Activated CD4-positive, alpha-beta T cell treated with anti-CD3 and anti-CD28 coated beads, Interleukin-2, amount 50 U/mL, for 16 hours (primary cell): Measurements from ENCODE around the gene SLC22A4.

Experiments used
- DNase-seq: peaks from one replicate; pipeline ENCODE4 v3.0.0-alpha.2; 2020

The SLC22A4 gene

GRCh38 chr5:132380047-132380446 is 85.9 kb downstream of the SLC22A4 start:
- no peak for DNase-seq

GRCh38 chr5:132380741-132381140 is 86.5 kb downstream of the SLC22A4 start:
- no peak for DNase-seq

- no peak for DNase-seq
Measured at GRCh38 chr5:132381614-132382013, 87.4 kb downstream of the SLC22A4 start.

GRCh38 chr5:132383261-132383660 is 89.1 kb downstream of the SLC22A4 start:
- no peak for DNase-seq

GRCh38 chr5:132383984-132384383 is 89.8 kb downstream of the SLC22A4 start:
- no peak for DNase-seq

- DNase-seq, result no peak
Measured at GRCh38 chr5:132384506-132385050, 90.4 kb downstream of the SLC22A4 start.

- peak; percentile 82 for DNase-seq
Measured at GRCh38 chr5:132385326-132386105, 91.3 kb downstream of the SLC22A4 start.

GRCh38 chr5:132386644-132387286 is 92.6 kb downstream of the SLC22A4 start:
- peak; percentile 86 for DNase-seq

GRCh38 chr5:132387640-132388117 is 93.5 kb downstream of the SLC22A4 start:
- DNase-seq, result no peak

- DNase-seq, result no peak
Measured at GRCh38 chr5:132388244-132389050, 94.3 kb downstream of the SLC22A4 start.

GRCh38 chr5:132389051-132389331 is 94.8 kb downstream of the SLC22A4 start:
- no peak for DNase-seq

- DNase-seq, result peak; percentile 41
Measured at GRCh38 chr5:132389585-132390286, 95.5 kb downstream of the SLC22A4 start.

- DNase-seq, result no peak
Measured at GRCh38 chr5:132391247-132391646, 97.1 kb downstream of the SLC22A4 start.

GRCh38 chr5:132391870-132392269 is 97.7 kb downstream of the SLC22A4 start:
- DNase-seq, result no peak

GRCh38 chr5:132392411-132392810 is 98.2 kb downstream of the SLC22A4 start:
- DNase-seq, result no peak

- no peak for DNase-seq
Measured at GRCh38 chr5:132392978-132393825, 99.0 kb downstream of the SLC22A4 start.
